Smooth muscle cell (in vitro differentiated cells): Measurements from ENCODE around the gene CNNM3. TPM values are rescaled to one million over a fixed set of nuclear protein-coding genes. Genes with fewer than 3 reads are reported as not detected.

Experiments
- DNase-seq: peaks from one replicate; lab custom pipeline; 2025; ENCODE audit not compliant: unreplicated experiment; lab: John Stamatoyannopoulos, UW
- H2AFZ ChIP-seq: fragments of 200-600 bp; sonication (generic); 2 replicates; pipeline ENCODE4 v1.6.0; 2016; ENCODE audit warnings: antibody characterized with exemption, low read depth, mild to moderate bottlenecking
- H3F3A ChIP-seq: fragments of 200-600 bp; sonication (generic); 2 replicates; pipeline ENCODE4 v1.6.0; 2017; ENCODE audit warnings: antibody characterized with exemption, low read depth
- H3K27ac ChIP-seq: fragments of 200-600 bp; sonication (generic); 2 replicates; pipeline ENCODE4 v1.5.1; 2016; ENCODE audit warnings: low read depth, mild to moderate bottlenecking
- H3K27me3 ChIP-seq: fragments of 200-600 bp; sonication (generic); 2 replicates; pipeline ENCODE4 v1.6.1; 2016; ENCODE audit warnings: low read depth, mild to moderate bottlenecking
- H3K36me3 ChIP-seq: fragments of 200-600 bp; sonication (generic); 2 replicates; pipeline ENCODE4 v1.5.1; 2016; ENCODE audit warnings: low read depth
- H3K4me1 ChIP-seq: fragments of 200-600 bp; sonication (generic); 2 replicates; pipeline ENCODE4 v1.5.1; 2016; ENCODE audit warnings: low read depth
- H3K4me2 ChIP-seq: fragments of 200-600 bp; sonication (generic); 2 replicates; pipeline ENCODE4 v1.6.0; 2016; ENCODE audit warnings: mild to moderate bottlenecking
- H3K4me3 ChIP-seq: fragments of 200-600 bp; sonication (generic); 2 replicates; pipeline ENCODE4 v1.5.1; 2016; ENCODE audit warnings: mild to moderate bottlenecking
- H3K79me2 ChIP-seq: fragments of 200-600 bp; sonication (generic); 2 replicates; pipeline ENCODE4 v1.6.0; 2016; ENCODE audit warnings: low read depth, mild to moderate bottlenecking
- H3K9ac ChIP-seq: fragments of 200-600 bp; sonication (generic); 2 replicates; pipeline ENCODE4 v1.6.0; 2016; ENCODE audit warnings: low read depth
- H3K9me3 ChIP-seq: fragments of 200-600 bp; sonication (generic); replicated peaks from 2 replicates; pipeline ENCODE4 v1.5.1; 2016; ENCODE audit warnings: low read depth
- H4K20me1 ChIP-seq: fragments of 200-600 bp; sonication (generic); 2 replicates; pipeline ENCODE4 v1.6.0; 2016; ENCODE audit warnings: low read depth
- CTCF ChIP-seq: fragments of 200-600 bp; sonication (generic); IDR thresholded peaks from 2 replicates; pipeline ENCODE4 v1.5.1; 2017; ENCODE audit warnings: borderline replicate concordance, mild to moderate bottlenecking, antibody characterized with exemption; ENCODE audit not compliant: insufficient read depth, poor library complexity, severe bottlenecking
- WGBS: methylation state at CpG from one replicate; pipeline ENCODE4 v1.1.7; 2016; ENCODE audit warnings: low lambda C conversion rate; 5-methylcytosine and 5-hydroxymethylcytosine counted together
- polyA plus RNA-seq: library from polyadenylated mRNA; unstranded; fragments of >200 nt; fragmentation: Nextera tagmentation; extraction: Ambion mirVana; gene quantifications from 2 replicates; pipeline ENCODE4 v1.2.1, GENCODE V29; 2016
- total RNA-seq: library from RNA; depleted of rRNA; stranded (reverse); fragments of >200 nt; gene quantifications from 2 replicates; pipeline ENCODE4 v1.2.3, GENCODE V29; 2014

The CNNM3 gene
- total and polyA plus RNA-seq, 2 experiments from 2014 or later: 3.2 to 4.8 TPM

GRCh38 chr2:96822786-96823185 lies 6.7 kb downstream of the CNNM3 start:
- Histone ChIP-seq H3K27ac (no peak overlapping the region), H3K36me3 (no peaks in the 10 kb centered on the region), H2AFZ (no peak overlapping the region), H3K4me1 (peaks cover 10% of the 10 kb centered on the region), H3K4me2 (no peak overlapping the region), H4K20me1 (peaks cover 17% of the 10 kb centered on the region), H3K4me3 (no peak overlapping the region), H3F3A (no peaks in the 10 kb centered on the region), H3K27me3 (peaks cover under 1% of the 10 kb centered on the region), H3K79me2 (no peaks in the 10 kb centered on the region), H3K9me3 (no peaks in the 10 kb centered on the region), H3K9ac (no peak overlapping the region)
- no peak for TF ChIP-seq CTCF
- no peak for DNase-seq
- WGBS: 92% methylated on average over 4 of the region's 4 CpGs

GRCh38 chr2:96823198-96823597 lies 7.1 kb downstream of the CNNM3 start:
- H2AFZ ChIP-seq: no peak overlapping the region
- no peak overlapping the region for H3K4me2 ChIP-seq
- H3K9ac ChIP-seq: no peak overlapping the region
- H3K4me1 ChIP-seq: peaks cover 7% of the 10 kb centered on the region
- no peak overlapping the region for H3K27ac ChIP-seq
- no peaks in the 10 kb centered on the region for H3F3A ChIP-seq
- H3K79me2 ChIP-seq: no peaks in the 10 kb centered on the region
- DNase-seq: no peak
- peaks cover 14% of the 10 kb centered on the region for H4K20me1 ChIP-seq
- no peaks in the 10 kb centered on the region for H3K9me3 ChIP-seq
- no peaks in the 10 kb centered on the region for H3K36me3 ChIP-seq
- WGBS: 95% methylated on average over 11 of the region's 11 CpGs
- TF ChIP-seq CTCF: no peak
- no peaks in the 10 kb centered on the region for H3K27me3 ChIP-seq
- H3K4me3 ChIP-seq: no peak overlapping the region

GRCh38 chr2:96824079-96824870 lies 8.2 kb downstream of the CNNM3 start:
- Histone ChIP-seq H3K36me3 (no peaks in the 10 kb centered on the region), H3K4me1 (peaks cover 7% of the 10 kb centered on the region), H3K9ac (no peak overlapping the region), H3K79me2 (no peaks in the 10 kb centered on the region), H3K27me3 (no peaks in the 10 kb centered on the region), H3K4me3 (no peak overlapping the region), H3K27ac (no peak overlapping the region), H3K9me3 (no peaks in the 10 kb centered on the region), H3K4me2 (no peak overlapping the region), H2AFZ (no peak overlapping the region), H3F3A (no peaks in the 10 kb centered on the region), H4K20me1 (peaks cover 5% of the 10 kb centered on the region)
- no peak for TF ChIP-seq CTCF
- no peak for DNase-seq
- WGBS: 75% methylated on average over 6 of the region's 6 CpGs

- H3K36me3 ChIP-seq: no peaks in the 10 kb centered on the region
- no peaks in the 10 kb centered on the region for H3K27me3 ChIP-seq
- 97% methylated on average over 14 of the region's 14 CpGs for WGBS
- H4K20me1 ChIP-seq: peaks cover 5% of the 10 kb centered on the region
- no peak overlapping the region for H3K27ac ChIP-seq
- H3F3A ChIP-seq: no peaks in the 10 kb centered on the region
- H2AFZ ChIP-seq: no peak overlapping the region
- no peak for DNase-seq
- H3K4me3 ChIP-seq: no peak overlapping the region
- H3K4me1 ChIP-seq: peaks cover 7% of the 10 kb centered on the region
- H3K4me2 ChIP-seq: no peak overlapping the region
- no peak overlapping the region for H3K9ac ChIP-seq
- TF ChIP-seq CTCF: no peak
- H3K9me3 ChIP-seq: no peaks in the 10 kb centered on the region
- H3K79me2 ChIP-seq: no peaks in the 10 kb centered on the region
Observed at GRCh38 chr2:96825057-96825456, 9.0 kb downstream of the CNNM3 start.
